GM23248 (cell line): ENCODE results near the gene WBP1.

Experiments used
- EZH2 ChIP-seq: fragments of 200-600 bp; sonication (generic); IDR thresholded peaks from 2 replicates; pipeline ENCODE4 v1.6.1; 2018; ENCODE audit warnings: antibody characterized with exemption, mild to moderate bottlenecking; ENCODE audit not compliant: insufficient read depth, poor library complexity, severe bottlenecking
- EZH2phosphoT487 ChIP-seq: fragments of 200-600 bp; sonication (generic); IDR thresholded peaks from 2 replicates; pipeline ENCODE4 v1.6.1; 2018; ENCODE audit warnings: antibody characterized with exemption, moderate library complexity, mild to moderate bottlenecking, low read depth; ENCODE audit not compliant: insufficient read depth

- TF ChIP-seq EZH2, result no peak
- TF ChIP-seq EZH2phosphoT487, result no peak
These were observed 42.3 kb downstream of the WBP1 start for GRCh38 chr2:74500578-74500946.
